Progenitor cell of endocrine pancreas (in vitro differentiated cells): Measurements from ENCODE around the gene EEPD1. TPM values are rescaled to one million over a fixed set of nuclear protein-coding genes. Genes with fewer than 3 reads are reported as not detected.

Experiments
- DNase-seq: peaks from one replicate; pipeline ENCODE4 v3.0.0; 2021; ENCODE audit warnings: low spot score; ENCODE audit not compliant: unreplicated experiment
- H3K27ac Mint-ChIP-seq: 2 replicates; pipeline ENCODE4 v1.8.0; 2021; ENCODE audit warnings: mild to moderate bottlenecking, moderate library complexity, mixed read lengths
- H3K27me3 Mint-ChIP-seq: 2 replicates; pipeline ENCODE4 v1.8.0; 2021; ENCODE audit warnings: mixed read lengths
- H3K36me3 Mint-ChIP-seq: 2 replicates; pipeline ENCODE4 v1.8.0; 2022; ENCODE audit warnings: mixed read lengths; ENCODE audit not compliant: insufficient read depth
- H3K4me1 Mint-ChIP-seq: 2 replicates; pipeline ENCODE4 v1.8.0; 2021; ENCODE audit warnings: low read depth, mixed read lengths
- H3K4me3 Mint-ChIP-seq: 2 replicates; pipeline ENCODE4 v1.8.0; 2021; ENCODE audit warnings: low read depth, mild to moderate bottlenecking, moderate library complexity, mixed read lengths
- H3K9me3 Mint-ChIP-seq: 2 replicates; pipeline ENCODE4 v1.8.0; 2021; ENCODE audit warnings: low read depth, mixed read lengths
- total RNA-seq: library from RNA; stranded (reverse); gene quantifications from 2 replicates; pipeline ENCODE4 v1.2.1, GENCODE V29; 2021
- TF ChIP-seq, protein P1 (sequence below): fragments of 200-600 bp; sonication (generic); IDR thresholded peaks from one replicate; pipeline ENCODE4 v1.5.0; 2021; ENCODE audit warnings: antibody characterized with exemption, mild to moderate bottlenecking; ENCODE audit not compliant: unreplicated experiment

EEPD1 gene
- total RNA-seq, 1 donor from 2014 or later, result 10.6 TPM

- TF ChIP-seq, protein P1, sequence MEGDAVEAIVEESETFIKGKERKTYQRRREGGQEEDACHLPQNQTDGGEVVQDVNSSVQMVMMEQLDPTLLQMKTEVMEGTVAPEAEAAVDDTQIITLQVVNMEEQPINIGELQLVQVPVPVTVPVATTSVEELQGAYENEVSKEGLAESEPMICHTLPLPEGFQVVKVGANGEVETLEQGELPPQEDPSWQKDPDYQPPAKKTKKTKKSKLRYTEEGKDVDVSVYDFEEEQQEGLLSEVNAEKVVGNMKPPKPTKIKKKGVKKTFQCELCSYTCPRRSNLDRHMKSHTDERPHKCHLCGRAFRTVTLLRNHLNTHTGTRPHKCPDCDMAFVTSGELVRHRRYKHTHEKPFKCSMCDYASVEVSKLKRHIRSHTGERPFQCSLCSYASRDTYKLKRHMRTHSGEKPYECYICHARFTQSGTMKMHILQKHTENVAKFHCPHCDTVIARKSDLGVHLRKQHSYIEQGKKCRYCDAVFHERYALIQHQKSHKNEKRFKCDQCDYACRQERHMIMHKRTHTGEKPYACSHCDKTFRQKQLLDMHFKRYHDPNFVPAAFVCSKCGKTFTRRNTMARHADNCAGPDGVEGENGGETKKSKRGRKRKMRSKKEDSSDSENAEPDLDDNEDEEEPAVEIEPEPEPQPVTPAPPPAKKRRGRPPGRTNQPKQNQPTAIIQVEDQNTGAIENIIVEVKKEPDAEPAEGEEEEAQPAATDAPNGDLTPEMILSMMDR, result no peak
- Mint-ChIP-seq H3K9me3 (peaks cover 5% of the 10 kb centered on the region), H3K36me3 (peaks cover 7% of the 10 kb centered on the region), H3K27ac (no peak overlapping the region), H3K27me3 (no peaks in the 10 kb centered on the region), H3K4me1 (peaks cover 13% of the 10 kb centered on the region), H3K4me3 (no peak overlapping the region)
- DNase-seq, result no peak
Measured at GRCh38 chr7:36266683-36267082, 113.6 kb downstream of the EEPD1 start.

DNA sequence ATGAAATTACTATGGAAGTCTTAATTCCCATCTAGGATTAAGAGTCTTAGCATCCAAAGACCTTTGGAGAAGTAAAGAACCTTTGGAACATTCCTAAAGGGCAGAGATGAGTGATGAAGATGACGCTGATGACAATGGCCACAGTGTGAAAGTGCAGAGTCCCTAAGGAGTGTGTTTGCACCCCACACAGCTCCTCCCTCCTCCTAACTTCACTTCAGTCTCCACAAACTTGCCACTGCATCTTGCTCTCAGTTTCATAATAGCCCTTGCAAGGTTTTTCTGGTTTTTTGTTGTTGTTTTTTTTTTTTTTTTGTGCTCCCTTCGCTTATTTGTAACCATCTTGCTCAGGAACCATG is 119.1 kb downstream of the EEPD1 start:
- Mint-ChIP-seq H3K9me3 (peaks cover 5% of the 10 kb centered on the region), H3K27me3 (no peaks in the 10 kb centered on the region), H3K36me3 (peaks cover 4% of the 10 kb centered on the region), H3K27ac (peak overlapping the region; percentile 99), H3K4me3 (no peak overlapping the region), H3K4me1 (peaks cover 32% of the 10 kb centered on the region)
- no peak for DNase-seq
- TF ChIP-seq, protein P1, result no peak

DNA sequence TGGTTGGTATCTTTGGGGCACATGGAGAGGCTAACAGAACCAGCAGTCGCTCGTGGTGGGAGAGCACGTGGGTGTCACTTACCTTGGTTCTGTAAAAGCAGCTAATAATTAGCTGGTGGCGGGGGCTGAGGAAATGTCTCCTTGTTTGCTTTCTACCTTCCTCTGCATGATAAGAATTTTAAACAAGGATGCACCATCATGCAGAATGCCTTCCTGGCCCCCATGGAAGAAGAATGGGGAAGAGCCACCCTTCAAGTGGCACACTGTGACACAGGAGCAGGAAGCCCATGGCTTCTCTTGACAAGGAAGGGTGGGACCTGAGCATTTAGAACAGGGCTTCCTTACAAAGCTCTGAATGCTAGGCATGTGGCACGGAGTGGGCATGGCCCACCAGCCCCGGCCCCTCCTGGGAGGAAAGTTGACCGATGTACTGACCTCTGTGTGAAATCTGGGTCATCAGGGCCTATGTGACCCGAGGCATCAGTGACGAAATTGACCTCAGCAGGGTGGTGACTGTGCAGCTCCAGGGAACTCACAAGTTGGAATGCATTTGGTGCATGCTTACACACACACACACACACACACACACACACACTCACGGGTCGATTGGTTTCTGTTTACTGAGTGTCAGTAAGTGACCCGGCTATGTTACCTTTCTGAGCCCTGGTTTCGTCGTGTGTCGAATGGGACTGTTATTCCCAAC is 119.7 kb downstream of the EEPD1 start:
- DNase-seq, result peak; percentile 70
- Mint-ChIP-seq H3K9me3 (no peaks in the 10 kb centered on the region), H3K4me1 (peaks cover 36% of the 10 kb centered on the region), H3K36me3 (peaks cover 2% of the 10 kb centered on the region), H3K4me3 (no peak overlapping the region), H3K27ac (peak overlapping the region; percentile 99), H3K27me3 (no peaks in the 10 kb centered on the region)
- TF ChIP-seq, protein P1, result no peak

DNA sequence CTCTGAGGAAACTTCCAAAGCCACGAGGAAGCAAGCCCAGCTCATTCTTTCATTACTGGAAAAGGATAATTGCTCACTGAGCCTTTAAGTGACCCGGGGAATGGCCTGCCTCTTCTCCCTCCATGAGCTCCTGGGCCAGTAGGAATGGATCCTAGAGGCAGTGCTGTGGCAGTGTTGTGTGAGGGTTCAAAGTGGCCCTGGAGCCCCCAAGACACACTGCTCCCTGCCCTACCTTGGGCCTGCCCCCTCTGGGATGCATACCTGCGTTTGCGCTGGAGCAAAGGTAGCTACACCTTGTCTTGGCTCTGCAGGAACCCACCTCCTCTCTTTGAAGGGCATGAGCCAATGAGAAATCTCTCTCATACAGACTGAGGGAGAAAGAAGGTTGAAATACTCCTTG is 120.8 kb downstream of the EEPD1 start:
- Mint-ChIP-seq H3K4me1 (peaks cover 41% of the 10 kb centered on the region), H3K27ac (peak overlapping the region; percentile 99), H3K4me3 (no peak overlapping the region), H3K9me3 (no peaks in the 10 kb centered on the region), H3K36me3 (no peaks in the 10 kb centered on the region), H3K27me3 (no peaks in the 10 kb centered on the region)
- no peak for DNase-seq
- TF ChIP-seq, protein P1, result no peak

DNA sequence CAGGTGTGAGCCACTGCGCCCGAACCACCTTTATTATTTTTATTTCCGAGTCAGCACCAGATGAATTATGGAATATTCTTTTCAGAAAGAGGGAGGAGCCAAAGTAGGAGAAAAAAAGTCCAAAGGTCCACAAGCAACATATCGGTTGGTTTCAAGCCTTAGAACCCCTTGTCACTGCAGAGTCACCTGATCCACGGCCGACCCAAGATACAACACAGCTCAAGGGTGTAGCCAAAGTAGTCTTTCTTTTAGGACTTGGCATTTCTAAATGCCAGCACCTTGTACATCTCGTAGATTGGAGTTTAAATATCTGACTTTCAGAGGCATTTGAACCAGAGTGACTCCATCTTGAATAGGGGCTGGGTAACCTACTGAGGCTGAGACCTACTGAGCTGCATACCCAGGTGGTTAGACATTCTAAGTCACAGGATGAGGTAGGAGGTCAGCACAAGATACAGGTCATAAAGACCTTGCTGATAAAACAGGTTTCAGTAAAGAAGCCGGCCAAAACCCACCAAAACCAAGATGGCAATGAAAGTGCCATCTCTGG is 122.8 kb downstream of the EEPD1 start:
- Mint-ChIP-seq H3K4me1 (peaks cover 58% of the 10 kb centered on the region), H3K4me3 (no peak overlapping the region), H3K27me3 (no peaks in the 10 kb centered on the region), H3K27ac (peak overlapping the region; percentile 29), H3K36me3 (no peaks in the 10 kb centered on the region), H3K9me3 (no peaks in the 10 kb centered on the region)
- DNase-seq, result no peak
- TF ChIP-seq, protein P1, result no peak
